Activated CD4-positive, alpha-beta memory T cell treated with anti-CD3 and anti-CD28 coated beads, Interleukin-2, amount 10 ng/mL, durations not matched to agents 7 days and 5 days (primary cell): ENCODE measurements around the gene TAF12. TPM values are rescaled to one million over a fixed set of nuclear protein-coding genes. Genes with fewer than 3 reads are reported as not detected.
"Not testable (repeated sequence)": the region's sequence is repeated elsewhere in the genome, so short reads cannot be mapped to it uniquely, and the experiment has no call there.

Experiments used
- CTCF ChIA-PET: fragments of 350-600 bp; sonication (Branson Sonifier 250); formaldehyde crosslinking; loops from one replicate; lab custom pipeline; 2021; ENCODE audit warnings: antibody characterized with exemption, inconsistent platforms; lab: Charles Lee
- POLR2A ChIA-PET: fragments of 350-600 bp; sonication (Branson Sonifier 250); formaldehyde crosslinking; loops from one replicate; lab custom pipeline; 2021; ENCODE audit warnings: antibody characterized with exemption; lab: Charles Lee
- DNase-seq: peaks from one replicate; pipeline ENCODE4 v3.0.0-alpha.2; 2020
- H3K27ac Mint-ChIP-seq: one replicate; pipeline ENCODE4 v1.8.0; 2021; ENCODE audit warnings: mild to moderate bottlenecking, mixed read lengths
- H3K27me3 Mint-ChIP-seq: one replicate; pipeline ENCODE4 v1.8.0; 2021; ENCODE audit warnings: mixed read lengths
- H3K36me3 Mint-ChIP-seq: one replicate; pipeline ENCODE4 v1.8.0; 2021; ENCODE audit warnings: low read depth, mixed read lengths
- H3K4me1 Mint-ChIP-seq: one replicate; pipeline ENCODE4 v1.8.0; 2021; ENCODE audit warnings: mixed read lengths
- H3K4me3 Mint-ChIP-seq: one replicate; pipeline ENCODE4 v1.8.0; 2021; ENCODE audit warnings: mild to moderate bottlenecking, mixed read lengths
- H3K9me3 Mint-ChIP-seq: one replicate; pipeline ENCODE4 v1.8.0; 2021; ENCODE audit warnings: mixed read lengths
- total RNA-seq, 2 experiments: library from RNA; stranded (reverse); gene quantifications; one replicate each; pipeline ENCODE4 v1.2.3, GENCODE V29; 2021

The TAF12 gene
- 10 to 100 TPM; 33.8 to 34.0 TPM for total RNA-seq

- DNase-seq, result peak; percentile 95
- H3K4me1 Mint-ChIP-seq, result peaks cover 54% of the 10 kb centered on the region
- H3K4me3 Mint-ChIP-seq, result peak within 1 kb of the TSS; percentile 96
- ChIA-PET CTCF (interaction anchor here (0.6 to 4.6 kb wide), 14 partner anchors 14 to 539 kb away, joined by 3 to 73 read pairs (median 4); partner anchors contain the start of genes ATP5IF1, GMEB1, SRSF4 and YTHDF2), POLR2A (interaction anchor here (0.5 to 11.9 kb wide), 36 partner anchors 9 to 539 kb away, joined by 3 to 441 read pairs (median 5); partner anchors contain the start of genes EPB41, GMEB1, MED18 and RCC1)
- H3K36me3 Mint-ChIP-seq, result peaks cover 9% of the 10 kb centered on the region
- H3K27ac Mint-ChIP-seq, result peak within 1 kb of the TSS; percentile 96
- H3K27me3 Mint-ChIP-seq, result no peaks in the 10 kb centered on the region
- H3K9me3 Mint-ChIP-seq, result no peaks in the 10 kb centered on the region
These were observed at the start of gene TAF12 for GRCh38 chr1:28642847-28643635. TAF12 (minus strand) TSS chr1:28643067; CDS start chr1:28622081, 20,986 bp downstream.

GRCh38 chr1:28691627-28692026 is 48.8 kb upstream of the TAF12 start:
- CTCF ChIA-PET, DNase-seq, H3K4me1 Mint-ChIP-seq, H3K4me3 Mint-ChIP-seq, H3K27ac Mint-ChIP-seq, H3K27me3 Mint-ChIP-seq, H3K9me3 Mint-ChIP-seq: not testable (repeated sequence)
- peaks cover 39% of the 10 kb centered on the region for H3K36me3 Mint-ChIP-seq
- POLR2A ChIA-PET, result interaction anchor here (0.8 to 1.1 kb wide), 2 partner anchors 22 to 44 kb away, joined by 3 read pairs; no protein-coding TSS in a partner anchor

- H3K4me1 Mint-ChIP-seq, result peaks cover 4% of the 10 kb centered on the region
- POLR2A ChIA-PET, result interaction anchor here (1.0 to 2.1 kb wide), 2 partner anchors 16 to 42 kb away, joined by 3 to 10 read pairs; partner anchors contain the start of genes GMEB1 and TAF12
- CTCF ChIA-PET, result interaction anchor here (0.7 to 0.8 kb wide), 2 partner anchors 32 to 52 kb away, joined by 3 read pairs; partner anchors contain the start of gene YTHDF2
These were observed 42.1 kb upstream of the TAF12 start for GRCh38 chr1:28684937-28685336.

GRCh38 chr1:28682840-28683239 is 40.0 kb upstream of the TAF12 start:
- ChIA-PET CTCF (no interaction called here), POLR2A (interaction anchor here (0.6 to 1.1 kb wide), 3 partner anchors 12 to 59 kb away, joined by 3 read pairs; no protein-coding TSS in a partner anchor)
- no peak for DNase-seq
- H3K27me3 Mint-ChIP-seq, result no peaks in the 10 kb centered on the region
- H3K36me3 Mint-ChIP-seq, result peaks cover 36% of the 10 kb centered on the region
- no peak overlapping the region for H3K27ac Mint-ChIP-seq
- H3K9me3 Mint-ChIP-seq, result no peaks in the 10 kb centered on the region
- no peak overlapping the region for H3K4me3 Mint-ChIP-seq
- H3K4me1 Mint-ChIP-seq, result peaks cover 6% of the 10 kb centered on the region

More at GRCh38 chr1:28684937-28685336, 42.1 kb upstream of the TAF12 start:
- H3K4me3 Mint-ChIP-seq, result no peak overlapping the region
- H3K36me3 Mint-ChIP-seq, result peaks cover 44% of the 10 kb centered on the region
- no peak for DNase-seq
- H3K27me3 Mint-ChIP-seq, result no peaks in the 10 kb centered on the region
- no peaks in the 10 kb centered on the region for H3K9me3 Mint-ChIP-seq
- H3K27ac Mint-ChIP-seq, result no peak overlapping the region

- DNase-seq, result no peak
- CTCF ChIA-PET, result no interaction called here
- Mint-ChIP-seq H3K27ac (no peak overlapping the region), H3K4me3 (no peak overlapping the region), H3K36me3 (peaks cover 26% of the 10 kb centered on the region), H3K27me3 (no peaks in the 10 kb centered on the region), H3K4me1 (peaks cover 7% of the 10 kb centered on the region), H3K9me3 (no peaks in the 10 kb centered on the region)
- POLR2A ChIA-PET, result interaction anchor here (1.5 kb wide), 1 partner anchor 32 kb away, joined by 5 read pairs; the partner anchor contains the start of gene RNU11
These were observed 37.3 kb upstream of the TAF12 start for GRCh38 chr1:28680151-28680550.

GRCh38 chr1:28675924-28676257 is 33.0 kb upstream of the TAF12 start:
- DNase-seq, result no peak
- no peaks in the 10 kb centered on the region for H3K9me3 Mint-ChIP-seq
- no peak overlapping the region for H3K27ac Mint-ChIP-seq
- ChIA-PET POLR2A (no interaction called here), CTCF (interaction anchor here (0.6 to 1.0 kb wide), 2 partner anchors 61 to 148 kb away, joined by 3 to 5 read pairs; partner anchors contain the start of gene YTHDF2)
- peaks cover 7% of the 10 kb centered on the region for H3K4me1 Mint-ChIP-seq
- no peaks in the 10 kb centered on the region for H3K27me3 Mint-ChIP-seq
- H3K36me3 Mint-ChIP-seq, result peaks cover 7% of the 10 kb centered on the region
- H3K4me3 Mint-ChIP-seq, result no peak overlapping the region

- H3K27me3 Mint-ChIP-seq, DNase-seq, POLR2A ChIA-PET, CTCF ChIA-PET, H3K4me3 Mint-ChIP-seq, H3K9me3 Mint-ChIP-seq, H3K36me3 Mint-ChIP-seq, H3K27ac Mint-ChIP-seq: not testable (repeated sequence)
- H3K4me1 Mint-ChIP-seq, result peaks cover 12% of the 10 kb centered on the region
These were observed 30.1 kb upstream of the TAF12 start for GRCh38 chr1:28672971-28673370.

GRCh38 chr1:28671254-28671780 is 28.4 kb upstream of the TAF12 start:
- Mint-ChIP-seq H3K9me3 (no peaks in the 10 kb centered on the region), H3K4me1 (peaks cover 13% of the 10 kb centered on the region), H3K27ac (no peak overlapping the region), H3K27me3 (no peaks in the 10 kb centered on the region), H3K36me3 (peaks cover 7% of the 10 kb centered on the region), H3K4me3 (no peak overlapping the region)
- POLR2A ChIA-PET, result interaction anchor here (1.1 to 9.3 kb wide), 2 partner anchors 11 to 26 kb away, joined by 3 to 441 read pairs; partner anchors contain the start of genes RNU11 and TAF12
- CTCF ChIA-PET, result interaction anchor here (0.9 to 4.8 kb wide), 3 partner anchors 31 to 65 kb away, joined by 4 to 52 read pairs (median 6); partner anchors contain the start of gene YTHDF2
- no peak for DNase-seq

- peak overlapping the region; percentile 92 for H3K4me3 Mint-ChIP-seq
- peak; percentile 49 for DNase-seq
- H3K27ac Mint-ChIP-seq, result peak overlapping the region; percentile 97
- H3K9me3 Mint-ChIP-seq, result no peaks in the 10 kb centered on the region
- peaks cover 3% of the 10 kb centered on the region for H3K36me3 Mint-ChIP-seq
- ChIA-PET POLR2A (interaction anchor here (0.6 to 9.3 kb wide), 32 partner anchors 9 to 512 kb away, joined by 3 to 441 read pairs (median 5); partner anchors contain the start of genes EPB41, MED18, RCC1 and RNU11), CTCF (interaction anchor here (0.5 to 4.8 kb wide), 9 partner anchors 21 to 512 kb away, joined by 3 to 52 read pairs (median 3); partner anchors contain the start of genes RNU11, SRSF4, TAF12 and YTHDF2)
- H3K4me1 Mint-ChIP-seq, result peaks cover 19% of the 10 kb centered on the region
- H3K27me3 Mint-ChIP-seq, result no peaks in the 10 kb centered on the region
These were observed 26.3 kb upstream of the TAF12 start for GRCh38 chr1:28668956-28669723.

- peaks cover 3% of the 10 kb centered on the region for H3K36me3 Mint-ChIP-seq
- DNase-seq, result peak; percentile 89
- peaks cover 20% of the 10 kb centered on the region for H3K4me1 Mint-ChIP-seq
- ChIA-PET CTCF (interaction anchor here (0.5 to 4.8 kb wide), 9 partner anchors 20 to 513 kb away, joined by 3 to 52 read pairs (median 7); partner anchors contain the start of genes RNU11, SRSF4, TAF12 and YTHDF2), POLR2A (interaction anchor here (0.6 to 9.3 kb wide), 32 partner anchors 9 to 512 kb away, joined by 3 to 441 read pairs (median 6); partner anchors contain the start of genes EPB41, MED18, RCC1 and RNU11)
- no peaks in the 10 kb centered on the region for H3K9me3 Mint-ChIP-seq
- peak within 1 kb of the TSS; percentile 97 for H3K27ac Mint-ChIP-seq
- no peaks in the 10 kb centered on the region for H3K27me3 Mint-ChIP-seq
- H3K4me3 Mint-ChIP-seq, result peak within 1 kb of the TSS; percentile 92
These were observed 25.5 kb upstream of the TAF12 start, which contains the start of gene GMEB1 for GRCh38 chr1:28668191-28668955. GMEB1 (plus strand) TSS chr1:28668784; CDS start chr1:28683613, 14,829 bp downstream.

- H3K9me3 Mint-ChIP-seq, result no peaks in the 10 kb centered on the region
These were observed 23.9 kb upstream of the TAF12 start for GRCh38 chr1:28666806-28667205.

More at GRCh38 chr1:28666806-28667205, 23.9 kb upstream of the TAF12 start:
- peaks cover 17% of the 10 kb centered on the region for H3K4me1 Mint-ChIP-seq
- ChIA-PET POLR2A (interaction anchor here (1.9 to 9.3 kb wide), 4 partner anchors 10 to 86 kb away, joined by 9 to 441 read pairs (median 82); partner anchors contain the start of genes RNU11, TAF12 and YTHDF2), CTCF (no interaction called here)
- DNase-seq, result no peak
- H3K36me3 Mint-ChIP-seq, result no peaks in the 10 kb centered on the region
- no peak overlapping the region for H3K27ac Mint-ChIP-seq
- H3K4me3 Mint-ChIP-seq, result no peak overlapping the region
- no peaks in the 10 kb centered on the region for H3K27me3 Mint-ChIP-seq
